ENCODE data around the gene CDSN. TPM values are rescaled to one million over a fixed set of nuclear protein-coding genes. Genes with fewer than 3 reads are reported as not detected.

The CDSN gene
- total and polyA plus RNA-seq, 2 of the 4 experiments (the other 2 are of a cell fraction) = not detected

DNA sequence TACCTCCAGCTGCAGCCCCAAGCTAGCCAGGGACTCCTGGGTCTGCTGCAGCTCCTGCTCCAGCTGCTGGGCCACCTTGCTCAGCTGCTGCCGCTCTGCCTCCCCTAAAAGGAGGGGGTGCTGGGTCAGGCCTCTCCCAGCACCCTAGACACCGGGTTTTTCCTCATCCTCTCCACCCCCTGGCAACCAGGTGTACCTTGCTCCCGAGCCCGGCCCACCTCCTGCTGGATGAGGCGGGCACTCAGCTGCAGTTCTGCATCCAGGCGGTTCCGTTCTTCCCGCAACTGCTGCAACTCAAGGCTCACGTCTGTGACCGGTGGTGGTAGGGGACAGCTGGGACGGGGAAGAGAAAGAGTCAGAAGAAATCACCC, 24.7 kb upstream of the CDSN start:
- dilution Hi-C loops (cut with HindIII; ENCODE audit: low sequenced_read_pairs, unreplicated experiment) = no loop called here
- in situ Hi-C loops (cut with MboI; ENCODE audit: low sequenced_read_pairs) = no loop called here
- intact Hi-C loops (cut with micrococcal nuclease) = no loop called here
- H3K23ac ChIP-seq (ENCODE audit: low read depth, low read length) = no peak overlapping the region
- no peak overlapping the region for H4K91ac ChIP-seq (ENCODE audit: insufficient read depth, low read depth, low read length)
- peaks cover 24% of the 10 kb centered on the region for H3K36me3 ChIP-seq (ENCODE audit: control insufficient read depth, insufficient read depth, low read length)
- no peak overlapping the region for H3K4ac ChIP-seq (ENCODE audit: low read depth, low read length)
- H4K5ac ChIP-seq (ENCODE audit: low read depth, low read length) = no peak overlapping the region
- no peak overlapping the region for H2AK5ac ChIP-seq (ENCODE audit: low read depth, low read length)
- no peak overlapping the region for H3K14ac ChIP-seq (replicated peaks; ENCODE audit: low read depth, low read length)
- no peak overlapping the region for H2BK15ac ChIP-seq (ENCODE audit: low read depth, low read length)
- H2AK9ac ChIP-seq (replicated peaks; ENCODE audit: low read depth, low read length, poor library complexity) = no peak overlapping the region
- H3K56ac ChIP-seq (ENCODE audit: extremely low read depth, insufficient read depth, low read length) = no peak overlapping the region
- H2BK20ac ChIP-seq (ENCODE audit: low read depth, low read length) = no peak overlapping the region
- ChIA-PET POLR2A (ENCODE audit: unreplicated experiment) (no interaction called here), CTCF (interaction anchor here (0.6 kb wide), 1 partner anchor 27 kb away, joined by 5 read pairs; no protein-coding TSS in a partner anchor)
- no peak overlapping the region for H3K9ac ChIP-seq (ENCODE audit: low read depth, low read length)
- H3K79me1 ChIP-seq (ENCODE audit: low read depth in 1 of 2, low read length in 2 of 2) = no peaks in the 10 kb centered on the region
- H2AFZ ChIP-seq (replicated peaks; ENCODE audit: low read length, poor library complexity) = no peak overlapping the region
- H3K4me2 ChIP-seq (ENCODE audit: low read depth, low read length) = no peak overlapping the region
- no peaks in the 10 kb centered on the region for H3K27me3 ChIP-seq (ENCODE audit: control insufficient read depth, insufficient read depth, low read length)
- TF ChIP-seq FOS (IDR thresholded peaks at IDR 0.05; ENCODE audit: low read depth, low read length) = no peak
- no peak for TF ChIP-seq CHD1 (IDR thresholded peaks at IDR 0.05; ENCODE audit: low read depth, low read length)
- TF ChIP-seq CEBPB (IDR thresholded peaks at IDR 0.05; ENCODE audit: low read depth, low read length) = no peak
- no peak for TF ChIP-seq MXI1 (IDR thresholded peaks at IDR 0.05; ENCODE audit: borderline replicate concordance, low read depth, low read length)
- H3K4me1 ChIP-seq (ENCODE audit: control insufficient read depth, insufficient read depth, low read length) = peaks cover 8% of the 10 kb centered on the region
- H3K27ac ChIP-seq (ENCODE audit: insufficient read depth, low read length) = no peak overlapping the region
- DNase-seq (no peak), ATAC-seq (ENCODE audit: low read depth) (no peak)
- no peak overlapping the region for H3K18ac ChIP-seq (ENCODE audit: low read depth, low read length)
- no peak overlapping the region for H3K4me3 ChIP-seq (ENCODE audit: insufficient read depth, low read depth, low read length)
- BruUV-seq (replicated peaks) = no TSS peak
- WGBS, 2 experiments (ENCODE audit: extremely low coverage in 2 of 2, insufficient read length in 1 of 2) = 80% methylated on average over 1 of the region's 11 CpGs; no CpG with 5 or more reads in 1 of the 2 experiments
- no peak overlapping the region for H2BK5ac ChIP-seq (ENCODE audit: low read depth, low read length, poor library complexity, severe bottlenecking)
- H3K9me1 ChIP-seq (ENCODE audit: insufficient read depth, low read length) = peaks cover 8% of the 10 kb centered on the region
- H2BK120ac ChIP-seq (ENCODE audit: low read depth, low read length) = no peak overlapping the region
- H3K9me3 ChIP-seq (ENCODE audit: control insufficient read depth, insufficient read depth, low read length) = no peaks in the 10 kb centered on the region
- H4K20me1 ChIP-seq (ENCODE audit: insufficient read depth, low read length) = no peaks in the 10 kb centered on the region
- no peak overlapping the region for H4K8ac ChIP-seq (ENCODE audit: low read depth in 2 of 2, low read length in 2 of 2)
